HG02943 (cell line): Measurements from ENCODE around the gene FDXR.
"Not testable (repeated sequence)": the region's sequence is repeated elsewhere in the genome, so short reads cannot be mapped to it uniquely, and the experiment has no call there.

Source experiments
- ATAC-seq: cut with Tn5 transposase; IDR thresholded peaks from one replicate; pipeline ENCODE4 v1.9.1; 2021; ENCODE audit warnings: mild to moderate bottlenecking, low read depth, moderate library complexity; ENCODE audit not compliant: unreplicated experiment

FDXR gene

GRCh38 chr17:74873874-74874614, 1.2 kb upstream of the FDXR start:
- ATAC-seq, result no peak

- ATAC-seq, result peak; percentile 89
Measured at GRCh38 chr17:74873037-74873873, 461 bp upstream of the FDXR start.

- no peak for ATAC-seq
Measured at GRCh38 chr17:74871356-74872076, 1.3 kb downstream of the FDXR start.

GRCh38 chr17:74870512-74870911, 2.3 kb downstream of the FDXR start:
- ATAC-seq, result no peak

DNA sequence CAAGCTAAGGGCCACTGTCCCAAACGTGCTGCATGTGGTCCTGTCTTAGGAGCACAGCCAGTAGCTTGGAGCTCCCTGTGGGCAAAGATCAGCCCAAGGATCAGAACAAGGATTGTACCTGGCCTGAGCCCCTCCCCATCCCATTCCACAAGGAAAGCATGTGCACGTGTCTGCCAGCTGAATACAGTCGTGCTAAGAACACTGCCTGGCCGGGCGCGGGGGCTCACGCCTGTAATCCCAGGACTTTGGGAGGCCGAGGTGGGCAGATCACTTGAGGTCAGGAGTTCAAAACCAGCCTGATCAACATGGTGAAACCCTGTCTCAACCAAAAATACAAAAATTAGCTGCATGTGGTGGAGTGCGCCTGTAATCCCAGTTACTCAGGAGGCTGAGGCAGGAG, 2.8 kb downstream of the FDXR start:
- ATAC-seq, result not testable (repeated sequence)

- ATAC-seq, result no peak
Measured at GRCh38 chr17:74868908-74869255, 3.9 kb downstream of the FDXR start.

DNA sequence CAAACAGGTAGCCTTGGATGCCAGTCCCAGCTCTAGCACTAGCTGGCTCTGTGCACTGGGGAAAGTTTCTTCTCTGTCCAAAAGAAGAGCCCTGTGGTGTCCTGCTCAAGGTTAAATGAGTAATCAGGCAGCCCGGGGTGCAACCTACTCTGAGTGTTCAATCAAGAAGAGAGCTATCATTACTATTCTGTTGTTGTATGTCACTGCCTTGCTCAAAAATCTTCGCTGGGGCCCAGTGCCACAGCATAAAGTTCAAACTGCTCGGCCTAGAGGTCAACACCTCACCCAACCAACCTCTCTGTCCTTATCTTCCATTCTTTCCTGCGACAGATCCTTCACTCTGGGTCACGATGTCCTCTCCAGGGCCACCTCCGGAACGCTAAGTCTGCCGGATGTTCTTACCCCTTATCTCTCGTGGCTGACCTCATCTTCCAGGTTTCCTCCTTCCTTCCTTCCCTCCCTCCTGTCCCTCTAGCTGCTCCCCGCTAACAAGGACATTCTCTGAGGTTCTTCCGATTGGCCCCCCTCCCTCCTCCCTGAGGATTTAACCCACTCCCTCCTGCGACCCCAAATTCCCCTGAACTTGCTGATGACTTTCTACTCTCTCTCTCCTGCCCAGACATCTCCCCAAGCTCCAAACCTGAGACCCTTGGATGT, 4.4 kb downstream of the FDXR start:
- no peak for ATAC-seq

DNA sequence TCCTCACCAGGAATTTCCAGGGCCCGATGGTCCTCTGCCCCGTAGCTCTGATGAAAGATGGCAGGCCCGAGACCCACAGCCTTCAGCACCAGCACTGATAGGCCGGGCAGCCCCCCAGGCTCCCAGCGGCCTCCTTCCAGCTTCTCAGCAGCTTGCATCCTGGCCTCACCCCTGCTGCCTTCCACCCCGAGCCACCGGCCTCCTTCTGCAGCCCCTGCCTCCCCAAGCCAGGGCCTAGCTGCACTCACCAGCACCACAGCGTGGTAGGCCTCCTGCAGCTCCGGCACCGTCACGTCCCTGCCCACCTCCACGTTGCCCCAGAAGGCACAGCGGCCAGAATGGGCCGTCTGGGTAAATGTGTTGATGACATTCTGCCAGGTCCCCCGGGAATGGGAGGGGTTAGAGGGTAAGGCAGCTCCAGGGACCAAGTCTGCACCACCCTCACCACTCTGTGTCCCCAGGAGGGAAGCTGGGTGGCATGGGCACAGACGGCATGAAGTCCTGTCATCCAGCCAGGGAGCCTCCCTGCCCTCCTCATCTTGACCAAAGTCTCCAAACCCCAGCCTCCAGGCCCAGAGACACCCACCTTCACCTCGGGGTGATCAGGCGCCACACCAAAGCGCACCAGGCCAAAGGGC, 6.5 kb downstream of the FDXR start:
- ATAC-seq, result no peak

DNA sequence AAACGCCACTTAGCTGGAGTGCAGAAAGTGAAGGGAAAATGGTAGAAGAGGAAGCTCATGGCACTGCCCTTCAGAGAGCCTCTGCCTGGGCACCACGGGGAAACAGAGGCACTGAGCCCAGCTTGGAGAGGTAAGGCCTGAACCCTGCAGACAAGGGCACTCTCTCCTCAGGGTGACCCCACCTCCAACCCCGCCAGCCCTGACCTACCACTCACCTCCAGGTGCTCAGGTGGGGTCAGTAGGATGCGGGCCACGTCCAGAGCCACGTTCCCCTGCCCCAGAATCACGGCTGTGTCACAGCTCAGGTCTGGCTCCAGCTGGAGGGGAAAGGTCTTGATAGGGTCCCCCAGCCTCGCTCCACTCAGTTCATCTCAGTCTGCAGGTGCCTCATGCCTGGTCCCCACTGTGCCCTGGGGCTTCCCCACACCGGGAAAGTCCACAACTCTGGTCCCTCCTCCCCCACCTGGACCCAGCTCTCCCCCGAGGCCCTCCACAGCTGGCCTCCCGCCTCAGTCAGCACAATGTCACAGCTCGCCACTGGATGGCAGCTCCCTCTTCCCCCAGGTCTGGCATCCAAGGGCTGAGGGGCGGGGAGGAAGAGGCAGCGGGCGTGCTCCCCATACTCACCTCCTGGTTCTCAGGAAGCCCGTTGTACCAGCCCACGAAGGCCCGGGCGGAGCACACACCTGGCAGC, 7.1 kb downstream of the FDXR start:
- ATAC-seq, result no peak

GRCh38 chr17:74864866-74865395, 7.9 kb downstream of the FDXR start:
- no peak for ATAC-seq

- no peak for ATAC-seq
Measured at GRCh38 chr17:74864297-74864865, 8.4 kb downstream of the FDXR start.

DNA sequence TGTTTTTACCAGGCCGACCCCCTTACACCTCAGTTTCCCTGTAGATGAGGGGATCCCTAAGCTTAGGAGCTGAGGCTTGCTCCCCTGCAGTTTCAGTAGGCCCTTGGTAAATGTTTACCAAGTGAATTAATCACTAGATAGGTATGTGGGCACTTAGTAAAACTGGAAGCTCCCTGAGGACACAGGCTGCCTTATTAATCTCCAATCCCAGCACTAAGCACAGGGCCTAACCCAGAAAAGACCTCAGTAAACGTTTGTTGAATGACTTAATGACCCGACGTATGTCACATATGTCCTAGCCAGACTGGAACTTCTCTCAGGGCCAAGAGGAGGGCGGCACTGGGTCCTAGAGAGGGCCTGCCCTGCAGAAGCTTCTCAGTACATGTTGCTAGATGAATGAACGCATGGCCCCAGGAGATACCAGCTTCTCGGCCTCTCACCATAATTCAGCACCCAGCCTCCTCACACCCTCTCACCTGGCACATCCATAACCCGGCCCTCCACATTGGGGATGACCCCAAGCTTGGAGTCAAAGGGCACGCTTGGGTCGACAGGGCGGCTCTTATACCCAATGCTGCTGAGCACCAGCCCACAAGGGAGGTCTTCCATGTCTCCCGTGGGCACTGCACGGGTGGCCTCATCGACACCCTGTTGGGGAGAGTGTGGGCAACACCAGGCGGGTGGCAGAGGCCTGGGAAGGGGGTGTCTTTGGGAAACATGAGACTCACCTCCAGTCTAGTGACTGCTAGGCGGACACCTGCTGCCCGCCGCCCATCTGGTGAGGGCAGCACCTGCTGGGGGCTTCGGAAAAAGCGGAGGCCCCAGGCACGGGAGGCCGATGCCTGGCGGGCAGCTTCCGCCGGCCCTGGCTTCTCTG, 9.1 kb downstream of the FDXR start:
- ATAC-seq, result no peak

- ATAC-seq, result no peak
Measured at GRCh38 chr17:74862919-74863318, 9.9 kb downstream of the FDXR start.

DNA sequence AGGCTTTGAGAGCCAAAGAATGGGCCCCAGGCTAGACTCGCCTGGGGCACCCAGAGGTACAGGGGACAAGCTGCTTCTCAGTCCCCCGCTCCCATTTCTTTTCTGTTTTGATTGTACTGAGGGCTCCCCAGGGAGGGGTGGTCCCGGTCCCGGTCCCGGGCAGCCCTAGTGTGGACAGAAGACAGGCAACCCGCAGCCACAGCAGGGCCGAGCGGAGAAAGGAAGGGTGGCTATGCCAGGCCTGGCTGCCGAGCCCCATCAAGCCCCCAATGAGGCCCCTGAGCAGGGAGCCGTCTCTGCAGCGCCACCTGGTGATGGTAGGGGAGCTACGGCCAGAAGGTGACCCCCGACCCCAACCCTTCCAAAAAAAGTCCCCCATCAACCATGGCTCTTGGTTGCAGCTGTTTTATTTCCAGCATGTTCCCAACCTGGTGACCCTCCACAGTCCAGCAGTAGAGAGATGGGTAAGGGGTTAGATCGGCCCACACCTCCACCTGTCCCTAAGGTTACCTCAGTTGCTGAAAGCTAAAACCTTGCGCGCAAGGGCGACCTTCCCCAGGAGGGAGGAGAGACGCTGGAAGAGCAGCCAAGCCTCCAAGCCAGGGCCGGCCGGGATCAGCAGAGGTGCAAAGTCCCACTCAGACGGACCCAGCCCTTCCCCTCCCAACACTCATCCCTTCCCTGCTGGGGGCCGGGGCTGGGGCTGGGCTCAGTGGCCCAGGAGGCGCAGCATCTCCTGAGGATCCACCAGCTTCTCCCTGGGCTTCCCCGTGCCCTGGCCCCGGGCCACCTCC, 10.5 kb downstream of the FDXR start:
- no peak for ATAC-seq

- no peak for ATAC-seq
Measured at GRCh38 chr17:74861662-74862107, 11.1 kb downstream of the FDXR start.

GRCh38 chr17:74860872-74861661, 11.7 kb downstream of the FDXR start:
- ATAC-seq, result no peak
